Measurements from ENCODE around the gene UTS2R.

The UTS2R gene

DNA sequence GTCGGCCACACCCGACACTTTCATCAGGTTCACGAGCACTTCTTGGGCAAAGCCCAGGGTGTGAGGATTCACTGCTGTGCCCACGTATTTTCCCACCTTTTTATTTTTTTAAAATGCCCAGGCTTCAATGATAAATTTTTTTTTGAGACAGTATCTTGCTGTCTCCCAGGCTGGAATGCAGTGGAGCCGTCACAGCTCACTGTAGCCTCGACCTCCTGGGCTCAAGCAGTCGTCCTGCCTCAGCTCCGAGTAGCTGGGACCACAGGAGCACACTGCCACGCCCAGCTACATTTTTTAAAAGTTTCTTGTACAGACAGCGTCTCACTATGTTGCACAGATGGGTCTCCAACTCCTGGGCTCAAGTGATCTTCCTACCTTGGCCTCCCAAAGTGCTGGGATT lies 17.8 kb downstream of the UTS2R start:
- DNase-seq (ENCODE audit: low read depth): no peak

- no peak for DNase-seq (ENCODE audit: low read depth)
Measured at GRCh38 chr17:82390015-82390859, 18.7 kb downstream of the UTS2R start.

GRCh38 chr17:82390860-82391435 lies 19.4 kb downstream of the UTS2R start:
- no peak for DNase-seq (ENCODE audit: low read depth)

DNA sequence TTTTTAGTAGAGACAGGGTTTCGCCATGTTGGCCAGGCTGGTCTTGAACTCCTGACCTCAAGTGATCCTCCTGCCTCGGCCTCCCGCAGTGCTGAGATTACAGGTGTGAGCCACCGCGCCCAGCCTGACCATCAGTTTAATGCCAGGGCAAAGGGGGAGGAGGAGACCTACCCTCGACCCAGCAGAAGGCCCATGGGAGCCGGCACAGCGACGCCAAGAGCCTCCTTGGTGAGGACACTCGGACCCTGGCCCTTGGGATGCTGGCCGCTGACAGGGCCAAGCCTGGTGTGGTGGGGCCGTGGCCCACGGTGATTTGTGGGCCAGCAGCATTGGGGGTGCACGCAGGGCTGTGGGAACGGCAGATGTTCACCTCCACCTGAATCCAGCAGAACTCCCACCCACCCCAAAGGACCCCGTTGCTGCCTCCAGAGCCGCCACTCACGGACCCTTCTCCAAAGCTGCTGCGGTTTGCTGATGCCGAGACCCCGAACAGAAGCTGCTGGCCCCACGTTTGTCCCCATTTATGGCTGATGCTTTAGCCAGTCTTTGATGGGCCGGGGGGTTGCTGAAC lies 20.0 kb downstream of the UTS2R start:
- no peak for DNase-seq (ENCODE audit: low read depth)

- no peak for DNase-seq (ENCODE audit: low read depth)
Measured at GRCh38 chr17:82392209-82392920, 20.8 kb downstream of the UTS2R start.

GRCh38 chr17:82392941-82393340 lies 21.4 kb downstream of the UTS2R start:
- no peak for DNase-seq (ENCODE audit: low read depth)

DNA sequence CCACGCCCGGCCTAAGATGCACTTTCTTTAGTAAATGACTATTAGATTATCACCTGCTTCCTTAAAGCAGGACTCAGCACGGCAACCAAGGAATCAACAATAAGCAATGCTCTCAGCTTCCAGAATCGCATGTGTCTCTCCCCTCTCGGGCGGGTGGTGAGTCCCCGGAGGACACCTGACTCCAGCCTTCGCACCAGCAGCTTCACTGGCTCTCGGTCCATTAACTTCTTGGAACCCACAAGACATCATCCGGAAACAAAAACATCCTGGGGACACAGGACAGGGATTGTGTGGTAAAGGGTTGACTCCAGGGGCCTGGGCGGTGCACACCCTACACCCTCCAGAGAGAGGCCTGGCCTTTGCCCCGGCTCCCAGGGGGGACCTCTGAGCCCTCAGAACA lies 22.7 kb downstream of the UTS2R start:
- DNase-seq (ENCODE audit: low read depth): no peak

DNA sequence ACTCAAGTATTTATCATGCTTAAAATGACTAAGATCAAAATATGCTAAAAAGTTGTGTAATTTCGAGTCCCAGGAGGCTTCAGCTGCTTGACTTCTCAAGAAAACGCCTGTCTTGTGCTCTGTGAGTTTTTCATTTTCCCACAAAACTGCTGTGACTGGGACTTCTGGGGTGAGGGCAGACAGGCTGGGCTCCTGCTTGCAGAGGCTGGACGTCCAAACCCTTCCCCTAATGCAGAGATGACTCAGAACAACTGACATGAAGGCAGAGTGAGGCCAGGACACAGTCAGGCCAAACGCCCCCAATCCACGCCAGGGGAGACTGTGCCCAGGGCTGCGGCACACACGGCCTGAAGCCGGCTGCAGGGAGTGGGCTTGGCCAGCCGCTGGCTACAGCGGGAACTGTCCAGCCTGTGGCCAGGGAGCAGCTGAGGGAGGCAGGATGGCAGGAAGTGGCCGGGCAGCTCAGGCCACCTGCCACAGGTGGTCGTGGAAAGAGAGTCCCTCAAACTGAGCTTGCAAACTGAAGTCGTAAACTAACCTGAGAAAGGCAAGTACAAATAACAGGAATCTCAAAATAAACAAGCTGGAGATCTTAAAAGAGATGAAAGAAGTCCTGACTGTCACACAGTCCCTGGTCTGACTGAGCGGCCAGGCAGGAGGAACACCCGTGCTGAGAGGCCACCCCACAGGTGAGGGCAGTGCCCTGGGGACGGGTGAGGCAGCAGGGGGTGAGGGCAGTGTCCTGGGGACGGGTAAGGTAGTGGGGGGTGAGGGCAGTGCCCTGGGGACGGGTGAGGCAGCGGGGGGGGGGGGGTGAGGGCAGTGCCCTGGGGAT lies 25.3 kb downstream of the UTS2R start:
- no peak for DNase-seq (ENCODE audit: low read depth)

GRCh38 chr17:82397449-82398335 lies 26.1 kb downstream of the UTS2R start:
- no peak for DNase-seq (ENCODE audit: low read depth)

GRCh38 chr17:82399041-82399441 lies 27.5 kb downstream of the UTS2R start:
- DNase-seq (ENCODE audit: low read depth): no peak

GRCh38 chr17:82399601-82400101 lies 28.1 kb downstream of the UTS2R start:
- DNase-seq (ENCODE audit: low read depth): no peak

DNA sequence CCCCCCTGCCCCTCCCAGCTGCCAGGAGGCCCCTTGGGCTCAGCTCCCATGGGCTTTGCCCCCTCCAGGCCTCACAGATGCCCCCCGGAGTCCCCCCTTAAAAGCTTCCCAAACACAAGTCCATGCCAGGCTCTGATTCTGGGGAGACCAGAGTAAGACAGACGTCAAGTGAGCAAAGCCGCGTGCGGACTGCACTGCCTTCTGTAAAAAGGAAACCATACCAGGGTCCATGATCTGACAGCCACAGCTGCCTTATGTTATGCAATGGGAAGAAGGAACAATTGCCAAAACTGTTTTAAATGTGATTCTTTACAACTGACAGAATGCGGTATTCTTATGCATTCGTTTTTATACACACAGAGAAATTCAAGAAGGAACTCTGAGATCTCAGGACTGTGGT lies 28.6 kb downstream of the UTS2R start:
- DNase-seq (ENCODE audit: low read depth): no peak

DNA sequence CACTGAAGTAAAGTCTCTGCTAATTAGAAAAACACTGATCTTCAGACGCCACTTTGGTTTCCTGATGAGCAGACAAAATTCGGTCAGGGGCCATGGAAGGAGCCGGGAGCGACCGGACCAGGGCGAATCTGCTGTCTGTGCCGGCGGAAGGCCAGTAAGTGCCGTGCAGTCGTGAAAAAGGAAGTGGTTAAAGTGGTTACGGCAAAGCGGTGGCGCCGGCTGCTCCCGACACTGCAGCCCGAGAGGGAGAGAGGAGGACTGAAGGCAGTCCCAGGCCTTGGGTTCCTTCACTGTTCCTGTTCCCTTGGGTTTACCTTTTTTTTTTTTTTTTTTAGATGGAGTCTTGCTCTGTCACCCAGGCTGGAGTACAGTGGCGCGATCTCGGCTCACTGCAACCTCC lies 29.3 kb downstream of the UTS2R start:
- no peak for DNase-seq (ENCODE audit: low read depth)

DNA sequence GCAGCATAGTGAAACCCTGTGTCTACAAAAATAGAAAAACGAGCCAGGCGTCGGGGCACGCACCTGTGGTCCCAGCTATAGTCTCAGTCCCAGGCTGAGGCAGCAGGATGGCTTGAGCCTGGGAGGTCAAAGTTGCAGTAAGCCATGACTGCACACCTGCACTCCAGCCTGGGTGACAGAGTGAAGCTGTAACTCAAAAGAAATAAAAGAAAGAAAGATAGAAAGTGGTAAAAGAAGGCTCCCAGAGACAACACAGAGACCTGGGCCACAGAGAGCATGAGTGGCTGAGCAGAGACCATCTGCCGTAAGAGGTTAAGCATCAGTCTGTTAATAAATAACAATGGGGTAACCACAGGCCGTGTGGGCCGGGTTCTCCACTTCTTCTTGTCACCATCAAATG lies 31.3 kb downstream of the UTS2R start:
- DNase-seq (ENCODE audit: low read depth): no peak

DNA sequence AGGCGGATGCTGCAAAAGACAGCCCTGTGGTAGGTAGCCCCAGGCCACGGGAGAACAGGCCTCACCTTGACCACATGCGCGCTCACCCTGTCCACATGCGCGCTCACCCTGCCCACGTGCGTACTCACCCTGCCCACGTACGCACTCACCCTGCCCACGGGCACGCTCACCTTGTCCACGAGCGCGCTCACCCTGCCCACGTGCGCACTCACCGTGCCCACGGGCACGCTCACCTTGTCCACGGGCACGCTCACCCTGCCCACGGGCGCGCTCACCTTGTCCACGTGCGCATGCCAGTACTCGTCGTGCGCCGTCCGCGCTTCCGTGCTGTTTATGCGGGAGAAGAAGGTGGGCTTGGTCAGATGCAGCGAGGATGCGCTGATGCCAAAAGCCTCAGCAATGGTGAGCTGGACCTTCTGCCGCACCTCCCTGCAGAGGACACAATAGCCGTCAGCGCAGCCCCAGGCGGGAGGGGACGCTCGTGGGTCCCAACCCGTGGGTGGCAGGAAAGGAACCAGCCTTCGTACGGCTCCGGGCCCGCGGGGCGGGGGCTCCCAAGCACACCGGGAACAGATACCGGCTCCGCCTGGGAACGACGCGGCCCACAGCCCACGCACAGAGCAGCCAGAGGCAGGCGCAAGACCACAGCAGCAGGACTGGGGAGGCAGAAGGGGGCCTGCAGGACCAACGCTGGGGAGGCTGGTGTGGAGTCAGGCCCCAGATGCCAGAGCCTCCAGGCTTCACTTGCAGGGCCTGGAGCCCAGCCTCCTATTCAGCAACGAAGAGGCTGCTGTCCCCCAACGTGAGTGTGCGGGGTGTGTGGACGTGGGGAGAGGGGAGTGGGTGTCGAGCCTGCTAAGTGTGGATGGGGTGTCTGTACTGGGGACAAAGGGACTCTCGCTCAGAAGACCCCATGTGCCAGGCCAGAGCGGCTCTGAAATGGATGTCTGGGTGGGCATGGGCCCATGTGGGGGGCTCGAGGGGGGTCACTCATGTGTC lies 32.4 kb downstream of the UTS2R start:
- DNase-seq (ENCODE audit: low read depth): no peak

DNA sequence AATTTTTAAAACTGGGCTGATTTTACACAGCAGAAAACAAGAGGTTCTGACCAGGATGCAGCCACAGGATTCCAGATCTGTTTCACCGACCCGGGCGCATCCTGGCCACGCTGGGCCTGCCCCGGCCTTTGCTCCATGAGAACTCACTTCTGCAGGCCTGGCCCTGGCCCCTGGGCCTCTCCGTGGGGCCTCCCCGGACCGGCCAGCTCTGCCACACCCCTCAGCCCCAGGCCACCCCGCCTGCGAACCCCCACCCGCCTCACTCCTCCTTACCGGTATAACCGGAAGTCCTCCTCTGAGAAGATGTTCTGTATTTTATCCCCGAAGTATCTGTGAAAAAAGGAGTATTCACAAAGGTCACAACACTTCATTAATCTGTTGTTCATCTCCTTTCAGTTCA lies 33.5 kb downstream of the UTS2R start:
- DNase-seq (ENCODE audit: low read depth): no peak

DNA sequence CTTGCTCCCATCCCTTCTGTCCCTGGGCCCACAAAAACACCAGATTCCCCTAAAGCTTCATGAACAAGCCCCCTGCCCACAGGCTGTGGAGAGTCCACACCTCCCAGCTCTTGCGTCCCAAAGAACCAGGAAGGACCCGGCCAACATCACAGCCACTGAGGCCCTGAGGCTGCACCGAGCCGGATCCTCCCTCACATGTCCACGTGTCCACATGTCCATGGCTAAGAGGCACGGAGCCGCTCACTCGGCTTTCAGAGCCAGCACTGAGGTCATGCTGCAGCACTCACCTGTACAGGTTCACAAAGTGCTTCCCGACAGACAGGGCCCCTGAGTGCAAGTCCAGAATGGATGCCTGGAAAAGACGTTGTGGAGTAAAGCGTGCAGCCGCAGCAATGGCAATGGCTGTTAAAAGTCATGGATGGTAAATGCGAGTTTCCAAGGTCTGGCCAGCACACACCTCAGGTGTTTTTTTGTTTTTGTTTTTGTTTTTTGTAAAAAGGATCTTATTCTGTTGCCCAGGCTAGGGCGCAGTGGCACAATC lies 34.6 kb downstream of the UTS2R start:
- no peak for DNase-seq (ENCODE audit: low read depth)

DNA sequence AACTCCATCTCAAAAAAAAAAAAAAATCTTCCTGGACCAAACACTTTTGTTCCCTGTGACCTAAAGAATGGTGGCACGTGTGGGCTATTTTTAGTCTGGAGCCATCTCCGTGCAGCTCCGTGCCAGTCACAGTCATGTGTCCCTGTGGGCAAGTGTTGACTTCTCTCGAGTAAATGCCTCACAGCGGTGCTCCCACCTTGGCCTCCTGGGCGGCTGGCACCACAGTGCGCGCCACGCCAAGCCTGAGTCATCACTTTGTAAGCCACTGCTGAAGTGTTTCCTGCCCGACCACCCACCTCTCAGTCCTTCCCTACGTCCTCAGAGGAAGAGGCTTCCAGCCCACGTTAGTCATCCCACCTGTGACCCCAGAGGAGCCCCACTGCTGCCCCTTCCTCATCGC lies 35.7 kb downstream of the UTS2R start:
- no peak for DNase-seq (ENCODE audit: low read depth)

DNA sequence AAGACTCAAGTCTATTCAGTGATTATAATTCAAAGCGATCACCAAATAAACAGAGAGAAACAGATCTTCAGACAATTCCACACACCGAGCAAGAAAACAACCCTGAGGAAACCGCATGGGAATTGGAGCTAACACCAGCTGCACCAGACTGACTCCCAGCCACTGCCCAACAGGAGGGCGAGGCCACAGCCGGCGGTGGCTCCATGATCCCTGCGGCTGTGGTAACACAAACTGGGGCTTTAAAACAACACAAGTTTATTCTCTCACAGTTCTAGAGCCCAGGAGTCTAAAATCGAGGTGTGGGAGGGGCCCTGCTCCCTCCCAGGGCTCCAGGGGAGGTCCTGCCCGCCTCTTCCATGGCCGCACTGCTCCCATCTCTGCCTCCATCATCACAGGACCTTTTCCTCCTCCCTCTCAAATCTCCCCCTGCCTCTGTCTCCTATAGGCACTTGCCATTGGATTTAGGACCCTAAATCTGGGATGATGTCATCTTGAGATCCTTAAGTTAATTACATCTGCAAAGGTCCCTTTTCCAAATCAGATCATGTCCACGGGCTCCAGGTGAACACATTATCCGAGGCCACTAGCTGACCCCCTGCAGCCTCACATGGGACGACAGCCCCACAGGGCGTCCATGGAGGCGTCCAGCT lies 36.8 kb downstream of the UTS2R start:
- no peak for DNase-seq (ENCODE audit: low read depth)
